ENCODE data around the gene CBLL1.

Gene CBLL1

DNA sequence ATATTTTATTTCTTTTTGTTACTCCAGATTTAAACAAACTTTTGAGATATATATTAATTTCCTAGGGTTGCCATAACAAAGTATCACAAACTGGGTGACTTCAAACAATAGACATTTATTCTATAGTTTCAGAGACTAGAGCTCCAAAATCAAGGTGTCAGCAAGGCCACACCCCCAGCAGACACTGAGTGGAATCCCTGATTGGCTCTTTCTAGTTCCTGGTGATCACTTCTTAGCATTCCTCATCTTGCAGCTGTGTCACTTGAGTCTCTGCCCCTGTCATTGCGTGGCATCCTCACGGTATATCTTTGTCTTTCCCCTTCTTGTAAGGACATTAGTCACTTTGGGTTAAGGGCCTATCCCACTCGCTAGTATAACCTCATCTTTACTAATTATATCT lies 66.7 kb downstream of the CBLL1 start:
- no peak for DNase-seq (ENCODE audit: low read depth)
